Body of pancreas (tissue), 4 donors: Measurements from ENCODE around the gene DUSP16. TPM values are rescaled to one million over a fixed set of nuclear protein-coding genes. Genes with fewer than 3 reads are reported as not detected.

ENCODE experiments used
- ATAC-seq: fragments of 150-250 bp; one replicate; pipeline ENCODE4 v1.9.1; 2016
- DNase-seq, 4 donors: peaks; one replicate each; pipeline ENCODE4 v3.0.0-alpha.2; 2019
- H3K27ac ChIP-seq, 4 donors: fragments of 200-600 bp; sonication (generic); 1 replicate in 3 of 4; 2 replicates in 1 of 4; pipeline versions ENCODE4 v1.5.1 to v1.6.1; 2016 to 2019; ENCODE audit warnings: mild to moderate bottlenecking in 1 of 4, mixed read lengths in 1 of 4, moderate library complexity in 1 of 4
- H3K27me3 ChIP-seq, 2 donors: fragments of 200-600 bp; sonication (generic); one replicate each; pipeline ENCODE4 v1.6.0; 2016; ENCODE audit warnings: mild to moderate bottlenecking in 1 of 2
- H3K36me3 ChIP-seq, 2 donors: fragments of 200-600 bp; sonication (generic); replicated peaks in 1 of 2; 2 replicates each; pipeline ENCODE4 v1.5.1; 2016; ENCODE audit warnings: low read depth in 2 of 2; ENCODE audit not compliant: insufficient read depth in 1 of 2
- H3K4me1 ChIP-seq: fragments of 200-600 bp; sonication (generic); one replicate; pipeline ENCODE4 v1.6.0; 2016
- H3K4me3 ChIP-seq, 2 donors: fragments of 200-600 bp; sonication (generic); 1 replicate in 1 of 2; 2 replicates in 1 of 2; pipeline ENCODE4 v1.5.1; 2016 to 2019
- H3K9me3 ChIP-seq, 3 donors: fragments of 200-600 bp; sonication (generic); 1 replicate in 2 of 3; 2 replicates in 1 of 3; pipeline ENCODE4 v1.5.1; 2016
- CTCF ChIP-seq, 7 experiments: fragments of 450-650 bp in 4 of 7; fragments of 200-600 bp in 3 of 7; sonication (generic) in 3 of 7; IDR thresholded peaks; one replicate each; pipeline ENCODE4 v1.5.1; 2016 to 2019; ENCODE audit warnings: antibody characterized with exemption in 7 of 7
- POLR2A ChIP-seq, 3 donors: fragments of 450-650 bp; IDR thresholded peaks; one replicate each; pipeline ENCODE4 v1.6.1; 2016; ENCODE audit warnings: antibody characterized with exemption in 3 of 3, mild to moderate bottlenecking in 2 of 3
- WGBS, 2 donors: methylation state at CpG; one replicate each; pipeline ENCODE4 v1.1.5; 2017; 5-methylcytosine and 5-hydroxymethylcytosine counted together
- intact Hi-C: fragments of 100-400 bp; cut with DNase I; formaldehyde crosslinking; loops from one replicate; pipeline ENCODE4 v1.15.1; 2023
- total RNA-seq, 2 donors: library from RNA; depleted of rRNA; stranded (reverse); fragments of >200 nt; gene quantifications; one replicate each; pipeline ENCODE4 v1.1.0, GENCODE V29; 2016

The DUSP16 gene
- total RNA-seq, 2 donors from 2014 or later = 30.3 to 32.9 TPM

- Histone ChIP-seq H3K4me1 (peaks cover 26% of the 10 kb centered on the region), H3K4me3 (no peak overlapping the region), H3K9me3 (no peaks in the 10 kb centered on the region), H3K36me3 (no peaks in the 10 kb centered on the region), H3K27me3 (no peaks in the 10 kb centered on the region), H3K27ac (no peak overlapping the region)
- ATAC-seq (no peak), DNase-seq (no peak)
- no peak for TF ChIP-seq CTCF (IDR thresholded peaks at IDR 0.05)
- TF ChIP-seq POLR2A (IDR thresholded peaks at IDR 0.05) = no peak
- WGBS, 2 donors = 80 to 91% methylated on average over 4 of the region's 4 CpGs
- intact Hi-C loops = loop anchor here (10.0 kb wide), 1 partner anchor 57 kb away; no protein-coding TSS in a partner anchor
Observed at GRCh38 chr12:12498210-12498609, 64.5 kb downstream of the DUSP16 start.

GRCh38 chr12:12495536-12495935, 67.1 kb downstream of the DUSP16 start:
- no peaks in the 10 kb centered on the region for H3K27me3 ChIP-seq
- no peak overlapping the region for H3K4me3 ChIP-seq
- H3K4me1 ChIP-seq = peaks cover 41% of the 10 kb centered on the region
- H3K27ac ChIP-seq = no peak overlapping the region
- TF ChIP-seq CTCF (IDR thresholded peaks at IDR 0.05) (no peak), POLR2A (IDR thresholded peaks at IDR 0.05) (no peak)
- no peak for ATAC-seq
- intact Hi-C loops = loop anchor here (10.0 kb wide), 1 partner anchor 59 kb away; no protein-coding TSS in a partner anchor
- H3K36me3 ChIP-seq = no peaks in the 10 kb centered on the region
- 92 to 95% methylated on average over 1 of the region's 1 CpG for WGBS, 2 donors
- DNase-seq = no peak
- no peaks in the 10 kb centered on the region for H3K9me3 ChIP-seq

DNA sequence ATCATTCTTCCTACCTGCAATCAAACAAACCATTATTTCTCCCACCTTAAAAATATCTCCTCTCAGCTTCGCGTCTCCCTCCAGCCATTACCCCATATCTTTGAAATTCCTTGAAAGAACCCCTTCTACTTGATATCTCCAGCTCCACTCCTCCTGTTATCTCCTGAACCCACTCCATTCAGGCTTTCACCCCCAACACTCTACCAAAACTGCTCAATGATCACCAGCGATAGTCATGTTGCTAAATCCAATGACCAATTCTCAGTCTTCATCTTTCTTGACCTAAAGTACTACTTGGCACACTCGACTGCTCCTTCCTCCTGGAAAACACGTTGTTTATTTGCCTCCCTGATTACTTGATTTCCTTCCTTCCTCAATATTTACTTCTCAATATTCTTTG, 70.1 kb downstream of the DUSP16 start:
- intact Hi-C loops = loop anchor here (10.0 kb wide), 1 partner anchor 62 kb away; no protein-coding TSS in a partner anchor
- Histone ChIP-seq H3K36me3 (no peaks in the 10 kb centered on the region), H3K4me1 (peaks cover 54% of the 10 kb centered on the region), H3K27ac (no peak overlapping the region), H3K4me3 (no peak overlapping the region), H3K9me3 (no peaks in the 10 kb centered on the region), H3K27me3 (no peaks in the 10 kb centered on the region)
- no peak for ATAC-seq
- DNase-seq = no peak
- 83 to 84% methylated on average over 5 of the region's 5 CpGs for WGBS, 2 donors
- no peak for TF ChIP-seq POLR2A (IDR thresholded peaks at IDR 0.05)
- no peak for TF ChIP-seq CTCF (IDR thresholded peaks at IDR 0.05)

DNA sequence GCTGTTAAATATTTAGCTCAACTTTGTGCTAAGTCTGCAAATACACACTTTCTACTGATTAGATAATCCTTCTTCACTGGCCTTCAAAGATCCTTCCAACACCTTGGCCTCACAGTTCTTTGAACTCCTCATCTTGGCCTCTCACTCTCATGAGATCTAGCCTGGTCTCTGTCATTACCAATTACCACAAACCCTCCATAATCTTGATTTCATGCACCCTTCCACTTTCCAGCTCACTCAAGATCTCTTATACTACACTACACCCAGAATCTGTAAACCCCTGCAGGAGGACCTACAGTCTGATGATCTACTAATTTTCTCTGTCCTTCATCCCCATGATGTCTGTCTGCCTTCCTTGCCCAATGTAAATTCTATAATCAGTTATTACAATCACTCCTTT, 71.1 kb downstream of the DUSP16 start:
- Histone ChIP-seq H3K27me3 (no peaks in the 10 kb centered on the region), H3K4me1 (peaks cover 64% of the 10 kb centered on the region), H3K36me3 (no peaks in the 10 kb centered on the region), H3K27ac (peak overlapping the region in 2 of 4 donors; percentile 7 to 9), H3K4me3 (no peak overlapping the region), H3K9me3 (no peaks in the 10 kb centered on the region)
- TF ChIP-seq POLR2A (IDR thresholded peaks at IDR 0.05) (no peak), CTCF (IDR thresholded peaks at IDR 0.05) (no peak)
- no peak for ATAC-seq
- DNase-seq = no peak
- intact Hi-C loops = loop anchor here (10.0 kb wide), 1 partner anchor 63 kb away; no protein-coding TSS in a partner anchor

GRCh38 chr12:12488823-12489550, 73.7 kb downstream of the DUSP16 start:
- no peak for TF ChIP-seq CTCF (IDR thresholded peaks at IDR 0.05)
- TF ChIP-seq POLR2A (IDR thresholded peaks at IDR 0.05) = no peak
- Histone ChIP-seq H3K27me3 (no peaks in the 10 kb centered on the region), H3K4me3 (no peak overlapping the region), H3K36me3 (no peaks in the 10 kb centered on the region), H3K9me3 (no peaks in the 10 kb centered on the region), H3K27ac (no peak overlapping the region), H3K4me1 (peaks cover 67% of the 10 kb centered on the region)
- ATAC-seq (no peak), DNase-seq (no peak)
- WGBS, 2 donors = 85 to 88% methylated on average over 8 of the region's 8 CpGs
- intact Hi-C loops = no loop called here
